ENCODE data around the gene ZBTB26.
A peak's percentile ranks its signal among the peaks of the same experiment; 100 is the strongest.

ZBTB26 gene

GRCh38 chr9:122939601-122940000, 8.3 kb upstream of the ZBTB26 start:
- Histone ChIP-seq H3K9me3 (no peaks in the 10 kb centered on the region), H3K36me3 (peaks cover 4 to 23% (median 6%) of the 10 kb centered on the region in 3 donors), H3K4me1 (peaks cover 0 to 33% (median 17%) of the 10 kb centered on the region in 4 donors), H3K4me3 (no peak overlapping the region), H3K27ac (no peak overlapping the region), H3K27me3 (no peaks in the 10 kb centered on the region)
- DNase-seq = no peak
- TF ChIP-seq CTCF (IDR thresholded peaks at IDR 0.05) = no peak
- intact Hi-C loops (cut with DNase I; ENCODE audit: low total_unique reads) = loop anchor here (10.0 kb wide), 1 partner anchor 55 kb away; no protein-coding TSS in a partner anchor

- peaks cover 0 to 23% (median 6%) of the 10 kb centered on the region in 3 donors for H3K36me3 ChIP-seq
- H3K27me3 ChIP-seq = no peaks in the 10 kb centered on the region
- H3K9me3 ChIP-seq = no peaks in the 10 kb centered on the region
- H3K4me3 ChIP-seq = no peak overlapping the region
- DNase-seq = no peak
- no peak for TF ChIP-seq CTCF (IDR thresholded peaks at IDR 0.05)
- no peak overlapping the region for H3K27ac ChIP-seq
- intact Hi-C loops (cut with DNase I; ENCODE audit: low total_unique reads) = loop anchor here (10.0 kb wide), 1 partner anchor 58 kb away; no protein-coding TSS in a partner anchor
- H3K4me1 ChIP-seq = peaks cover 0 to 27% (median 19%) of the 10 kb centered on the region in 4 donors
Observed at GRCh38 chr9:122936883-122937282, 5.6 kb upstream of the ZBTB26 start.

- no peak overlapping the region for H3K27ac ChIP-seq
- no peaks in the 10 kb centered on the region for H3K27me3 ChIP-seq
- H3K4me1 ChIP-seq = peaks cover 0 to 24% (median 17%) of the 10 kb centered on the region in 4 donors
- no peaks in the 10 kb centered on the region for H3K9me3 ChIP-seq
- no peak for TF ChIP-seq CTCF (IDR thresholded peaks at IDR 0.05)
- no peak overlapping the region for H3K4me3 ChIP-seq
- peaks cover 0 to 23% (median 6%) of the 10 kb centered on the region in 3 donors for H3K36me3 ChIP-seq
- intact Hi-C loops (cut with DNase I; ENCODE audit: low total_unique reads) = loop anchor here (10.0 kb wide), 1 partner anchor 58 kb away; no protein-coding TSS in a partner anchor
- DNase-seq = no peak
Observed at GRCh38 chr9:122936464-122936863, 5.2 kb upstream of the ZBTB26 start.

- Histone ChIP-seq H3K27me3 (no peaks in the 10 kb centered on the region), H3K9me3 (no peaks in the 10 kb centered on the region), H3K4me3 (peak overlapping the region; percentile 82 to 92), H3K27ac (peak overlapping the region; percentile 82 to 86), H3K36me3 (peaks cover 0 to 4% (median 0%) of the 10 kb centered on the region in 3 donors), H3K4me1 (peaks cover 0 to 31% (median 25%) of the 10 kb centered on the region in 4 donors)
- TF ChIP-seq CTCF (IDR thresholded peaks at IDR 0.05) = no peak
- intact Hi-C loops (cut with DNase I; ENCODE audit: low total_unique reads) = loop anchor here (10.0 kb wide), 1 partner anchor 64 kb away; no protein-coding TSS in a partner anchor
- DNase-seq = no peak
Observed at GRCh38 chr9:122930541-122931225, 629 bp downstream of the ZBTB26 start.

- Histone ChIP-seq H3K4me3 (no peak overlapping the region), H3K9me3 (no peaks in the 10 kb centered on the region), H3K36me3 (no peaks in the 10 kb centered on the region), H3K27ac (no peak overlapping the region), H3K27me3 (no peaks in the 10 kb centered on the region), H3K4me1 (peaks cover 0 to 31% (median 24%) of the 10 kb centered on the region in 4 donors)
- no peak for DNase-seq
- intact Hi-C loops (cut with DNase I; ENCODE audit: low total_unique reads) = loop anchor here (10.0 kb wide), 1 partner anchor 65 kb away; no protein-coding TSS in a partner anchor
- no peak for TF ChIP-seq CTCF (IDR thresholded peaks at IDR 0.05)
Observed at GRCh38 chr9:122929796-122930354, 1.4 kb downstream of the ZBTB26 start.
